H1 (cell line): ENCODE results near the gene PLXNA4. TPM values are rescaled to one million over a fixed set of nuclear protein-coding genes. Genes with fewer than 3 reads are reported as not detected.
"Not testable (repeated sequence)": the region's sequence is repeated elsewhere in the genome, so short reads cannot be mapped to it uniquely, and the experiment has no call there.

Experiments
- CTCF ChIA-PET: fragments of 300-600 bp; sonication (Branson Sonifier 250); formaldehyde crosslinking; loops from one replicate; lab custom pipeline; 2021; ENCODE audit not compliant: partially characterized antibody; lab: Charles Lee
- POLR2A ChIA-PET: fragments of 300-600 bp; sonication (Branson Sonifier 250); formaldehyde crosslinking; loops from one replicate; lab custom pipeline; 2021; ENCODE audit warnings: inconsistent platforms; ENCODE audit not compliant: partially characterized antibody; lab: Charles Lee
- DNase-seq, 2 experiments: peaks; one replicate each; pipeline versions ENCODE4 v3.0.0 to v3.0.0-alpha.2; 2010 to 2022; ENCODE audit warnings: low spot score in 2 of 2, low read depth in 1 of 2, mixed read lengths in 1 of 2
- FAIRE-seq: peaks from 2 replicates; lab custom pipeline; 2011; peaks lifted over from hg19 to GRCh38; lab: Jason Lieb, UNC
- H2AFZ ChIP-seq: 2 replicates; pipeline ENCODE4 v1.8.1; 2012; ENCODE audit warnings: low read length, inconsistent platforms
- H2AK5ac ChIP-seq: 2 replicates; pipeline ENCODE4 v1.6.1; 2013; ENCODE audit warnings: low read depth, low read length
- H2BK120ac ChIP-seq: replicated peaks from 2 replicates; pipeline ENCODE3; 2013; ENCODE audit warnings: low read depth, low read length, inconsistent platforms
- H2BK12ac ChIP-seq: 2 replicates; pipeline ENCODE4 v1.6.1; 2013; ENCODE audit warnings: low read depth, low read length
- H2BK15ac ChIP-seq: 2 replicates; pipeline ENCODE4 v1.6.1; 2013; ENCODE audit warnings: low read length
- H2BK20ac ChIP-seq: 2 replicates; pipeline ENCODE4 v1.6.1; 2013; ENCODE audit warnings: low read length
- H2BK5ac ChIP-seq: 2 replicates; pipeline ENCODE4 v1.6.1; 2013; ENCODE audit warnings: low read depth, low read length
- H3K14ac ChIP-seq: 2 replicates; pipeline ENCODE4 v1.6.1; 2013; ENCODE audit warnings: inconsistent platforms; ENCODE audit not compliant: insufficient read length
- H3K18ac ChIP-seq: 2 replicates; pipeline ENCODE4 v1.6.1; 2013; ENCODE audit warnings: low read length; ENCODE audit errors: extremely low read depth
- H3K23ac ChIP-seq: 2 replicates; pipeline ENCODE4 v1.6.1; 2013; ENCODE audit warnings: inconsistent platforms; ENCODE audit not compliant: insufficient read length
- H3K23me2 ChIP-seq: 2 replicates; pipeline ENCODE4 v1.6.1; 2013; ENCODE audit warnings: low read depth, low read length
- H3K27ac ChIP-seq: 2 replicates; pipeline ENCODE4 v1.6.1; 2011; ENCODE audit warnings: low read depth, low read length, inconsistent platforms
- H3K27me3 ChIP-seq, 4 experiments: replicated peaks in 1 of 4; 1 replicate in 1 of 4; 2 replicates in 3 of 4; pipeline versions ENCODE4 v1.6.1 to v1.8.1; 2011 to 2013; ENCODE audit warnings: low read length in 3 of 4, mild to moderate bottlenecking in 3 of 4, inconsistent platforms in 2 of 4, mixed read lengths in 2 of 4, moderate library complexity in 1 of 4; ENCODE audit not compliant: control insufficient read depth in 3 of 4, insufficient read depth in 3 of 4; ENCODE audit errors: extremely low read depth in 1 of 4
- H3K36me3 ChIP-seq, 4 experiments: 2 replicates each; pipeline versions ENCODE4 v1.6.1 to v1.8.1; 2011 to 2013; ENCODE audit warnings: mild to moderate bottlenecking in 4 of 4, low read length in 3 of 4, moderate library complexity in 2 of 4, control low read depth in 1 of 4, inconsistent platforms in 1 of 4; ENCODE audit not compliant: insufficient read depth in 4 of 4, control insufficient read depth in 2 of 4
- H3K4ac ChIP-seq: replicated peaks from 2 replicates; pipeline ENCODE3; 2013; ENCODE audit warnings: low read length, low read depth, mixed read lengths, inconsistent platforms; ENCODE audit not compliant: insufficient read length
- H3K4me1 ChIP-seq, 4 experiments: replicated peaks in 1 of 4; 1 replicate in 1 of 4; 2 replicates in 3 of 4; pipeline versions ENCODE4 v1.6.1 to v1.8.1; 2011 to 2013; ENCODE audit warnings: low read length in 3 of 4, inconsistent platforms in 2 of 4, mixed read lengths in 1 of 4; ENCODE audit not compliant: insufficient read depth in 4 of 4, control insufficient read depth in 3 of 4
- H3K4me2 ChIP-seq, 2 experiments: 2 replicates each; pipeline versions ENCODE4 v1.6.1 to v1.8.1; 2011 to 2013; ENCODE audit warnings: low read depth in 2 of 2, low read length in 2 of 2, control low read depth in 1 of 2, inconsistent platforms in 1 of 2, mild to moderate bottlenecking in 1 of 2; ENCODE audit not compliant: insufficient read depth in 1 of 2
- H3K4me3 ChIP-seq, 4 experiments: fragments of 200-600, 300-600 bp in 1 of 4; sonication (generic), shearing (Covaris generic), sonication (Bioruptor Twin) in 1 of 4; 2 replicates each; pipeline versions ENCODE4 v1.5.1 to v1.8.1; 2011 to 2016; ENCODE audit warnings: low read length in 4 of 4, low read depth in 3 of 4, control low read depth in 2 of 4, inconsistent platforms in 2 of 4, mild to moderate bottlenecking in 2 of 4, mixed read lengths in 1 of 4, moderate library complexity in 1 of 4; ENCODE audit not compliant: insufficient read depth in 2 of 4; ENCODE audit errors: extremely low read depth in 1 of 4
- H3K56ac ChIP-seq: replicated peaks from 2 replicates; pipeline ENCODE3; 2013; ENCODE audit warnings: low read depth, mild to moderate bottlenecking, mixed read lengths, low read length, inconsistent platforms; ENCODE audit not compliant: insufficient read length
- H3K79me1 ChIP-seq: 2 replicates; pipeline ENCODE4 v1.6.1; 2013; ENCODE audit warnings: low read depth, low read length, control low read depth
- H3K79me2 ChIP-seq, 2 experiments: 2 replicates each; pipeline versions ENCODE4 v1.6.1 to v1.8.1; 2012 to 2013; ENCODE audit warnings: low read length in 2 of 2, mild to moderate bottlenecking in 2 of 2, inconsistent platforms in 1 of 2; ENCODE audit not compliant: insufficient read depth in 2 of 2, control insufficient read depth in 1 of 2
- H3K9ac ChIP-seq, 4 experiments: replicated peaks in 1 of 4; 1 replicate in 1 of 4; 2 replicates in 3 of 4; pipeline versions ENCODE4 v1.6.1 to v1.8.1; 2011 to 2013; ENCODE audit warnings: low read depth in 3 of 4, low read length in 3 of 4, control low read depth in 2 of 4, mild to moderate bottlenecking in 2 of 4, moderate library complexity in 2 of 4, inconsistent platforms in 1 of 4; ENCODE audit errors: extremely low read depth in 1 of 4
- H3K9me3 ChIP-seq, 2 experiments: 2 replicates each; pipeline versions ENCODE4 v1.6.1 to v1.8.1; 2012 to 2013; ENCODE audit warnings: mild to moderate bottlenecking in 2 of 2, moderate library complexity in 2 of 2, control low read depth in 1 of 2, inconsistent platforms in 1 of 2, low read depth in 1 of 2, low read length in 1 of 2, mixed read lengths in 1 of 2; ENCODE audit not compliant: insufficient read depth in 2 of 2
- H4K20me1 ChIP-seq, 2 experiments: replicated peaks in 1 of 2; 2 replicates each; pipeline versions ENCODE3 to v1.8.1; 2011 to 2013; ENCODE audit warnings: inconsistent platforms in 2 of 2, low read length in 2 of 2, mild to moderate bottlenecking in 1 of 2; ENCODE audit not compliant: insufficient read depth in 2 of 2, control insufficient read depth in 1 of 2
- H4K5ac ChIP-seq: 2 replicates; pipeline ENCODE4 v1.6.1; 2013; ENCODE audit warnings: low read length, low read depth, mixed read lengths, inconsistent platforms; ENCODE audit not compliant: insufficient read length
- H4K8ac ChIP-seq: 2 replicates; pipeline ENCODE4 v1.8.0; 2013; ENCODE audit warnings: mild to moderate bottlenecking, moderate library complexity, low read length, inconsistent platforms; ENCODE audit not compliant: insufficient read depth; ENCODE audit errors: extremely low read depth
- H4K91ac ChIP-seq: replicated peaks from 2 replicates; pipeline ENCODE3; 2013; ENCODE audit warnings: low read length, mixed read lengths, inconsistent platforms; ENCODE audit not compliant: insufficient read length
- WGBS, 2 experiments: shearing (Covaris generic) in 1 of 2; methylation state at CpG; one replicate each; pipeline versions ENCODE4 v1.1.6 to v1.1.7; 2013 to 2015; ENCODE audit warnings: low lambda C conversion rate in 2 of 2, mixed read lengths in 2 of 2, inconsistent platforms in 1 of 2, low coverage in 1 of 2, missing lambda C conversion rate in 1 of 2; ENCODE audit not compliant: insufficient replicate concordance in 2 of 2, insufficient coverage in 1 of 2, insufficient read length in 1 of 2; ENCODE audit errors: extremely low coverage in 1 of 2, missing lambda C conversion rate in 1 of 2; 5-methylcytosine and 5-hydroxymethylcytosine counted together
- polyA plus RNA-seq, 7 experiments: library from polyadenylated mRNA; depleted of rRNA in 3 of 7; stranded (reverse) in 5 of 7; unstranded in 2 of 7; fragments of >200 nt in 5 of 7; fragments of 200-250 nt in 2 of 7; gene quantifications; 1 replicate in 5 of 7; 2 replicates in 1 of 7; 4 replicates in 1 of 7; pipeline versions ENCODE4 v1.2.1 to v1.2.3, GENCODE V29; 2011 to 2013; ENCODE audit warnings: missing spikeins in 2 of 7, mixed read lengths in 2 of 7
- total RNA-seq: library from RNA; stranded (reverse); fragmentation: NEBNext Ultra II Directional; extraction: Animal tissue kit (Norgen Biotek cat#: 25700); gene quantifications from 2 replicates; pipeline ENCODE4 v1.2.1, GENCODE V29; 2021

The PLXNA4 gene
- total and polyA plus RNA-seq, 2 of the 8 experiments (the other 6 are each of a cell fraction or from before 2014, with no cell fraction given), result 0.76 to 0.79 TPM

DNA sequence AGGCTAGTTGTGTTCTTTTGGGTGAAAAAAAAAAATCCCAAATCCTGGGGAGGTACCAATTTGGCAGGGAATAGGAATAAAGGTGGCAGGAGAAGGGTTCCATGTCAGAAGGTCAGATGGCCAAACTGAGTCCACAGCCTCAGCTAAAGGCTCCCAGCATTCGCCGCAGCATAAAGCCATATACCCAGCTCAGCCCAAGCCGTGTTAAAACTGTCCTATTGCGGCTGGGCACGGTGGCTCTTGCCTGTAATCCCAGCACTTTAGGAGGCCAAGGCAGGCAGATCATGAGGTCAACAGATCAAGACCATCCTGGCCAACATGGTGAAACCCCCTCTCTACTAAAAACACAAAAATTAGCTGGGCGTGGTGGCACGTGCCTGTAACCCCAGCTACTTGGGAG lies 410.6 kb downstream of the PLXNA4 start:
- H3K4me1 ChIP-seq, H4K91ac ChIP-seq, H3K4ac ChIP-seq, H2BK20ac ChIP-seq, H3K23me2 ChIP-seq, H2BK12ac ChIP-seq, H3K18ac ChIP-seq, H3K9ac ChIP-seq, POLR2A ChIA-PET, H2BK5ac ChIP-seq, H3K14ac ChIP-seq, H3K79me2 ChIP-seq, H2AFZ ChIP-seq, DNase-seq, H2BK120ac ChIP-seq, H3K56ac ChIP-seq, H2BK15ac ChIP-seq, H3K27ac ChIP-seq, H3K27me3 ChIP-seq, H3K36me3 ChIP-seq, H3K23ac ChIP-seq, H3K9me3 ChIP-seq, H2AK5ac ChIP-seq, H3K79me1 ChIP-seq, FAIRE-seq, H3K4me2 ChIP-seq, H3K4me3 ChIP-seq, H4K20me1 ChIP-seq, H4K8ac ChIP-seq, H4K5ac ChIP-seq: not testable (repeated sequence)
- CTCF ChIA-PET, result interaction anchor here (0.6 to 0.8 kb wide), 2 partner anchors 39 to 81 kb away, joined by 3 read pairs; no protein-coding TSS in a partner anchor
- WGBS, 2 experiments, result 91% methylated on average over 7 of the region's 7 CpGs; no CpG with 5 or more reads in 1 of the 2 experiments
